Measurements from ENCODE around the gene PTPRE. TPM values are rescaled to one million over a fixed set of nuclear protein-coding genes. Genes with fewer than 3 reads are reported as not detected.

The PTPRE gene
- total and polyA plus RNA-seq, 2 experiments from 2014 or later: 4.2 to 8.8 TPM

- H3K36me3 ChIP-seq: no peaks in the 10 kb centered on the region
- no peak overlapping the region for H3K27ac ChIP-seq
- no peak for DNase-seq (ENCODE audit: low read depth in 1 of 2, low spot score in 1 of 2)
These were observed 177.5 kb downstream of the PTPRE start for GRCh38 chr10:128084364-128084763.

DNA sequence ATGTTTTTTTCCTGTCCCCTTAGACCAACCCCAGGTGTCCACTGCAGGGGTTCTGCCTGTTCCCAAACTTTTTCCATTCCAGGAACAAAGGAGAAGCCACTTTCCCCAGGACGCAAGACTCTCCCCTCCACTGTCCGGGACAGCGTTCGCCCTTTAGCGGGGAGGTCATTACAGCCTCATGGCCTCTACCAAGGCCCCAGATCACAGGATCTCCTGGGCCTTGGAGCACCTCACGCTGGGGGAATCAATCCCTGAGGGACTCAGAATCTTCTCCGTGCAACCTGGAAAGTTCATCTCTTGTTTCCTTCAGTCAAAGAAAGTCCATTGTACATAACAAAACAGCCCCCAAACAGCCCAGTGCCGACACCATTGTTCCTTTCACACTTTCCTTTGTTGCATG lies 178.1 kb downstream of the PTPRE start:
- DNase-seq (ENCODE audit: low read depth in 1 of 2, low spot score in 1 of 2): no peak
- no peak for TF ChIP-seq CTCF (IDR thresholded peaks at IDR 0.05; ENCODE audit: low read depth, low read length)

More at GRCh38 chr10:128084364-128084763, 177.5 kb downstream of the PTPRE start:
- no peak overlapping the region for H3K4me3 ChIP-seq
- no peaks in the 10 kb centered on the region for H3K27me3 ChIP-seq
- H3K4me1 ChIP-seq (ENCODE audit: low read depth): no peaks in the 10 kb centered on the region
- H3K9me3 ChIP-seq (ENCODE audit: low read depth): no peaks in the 10 kb centered on the region
- no peak for TF ChIP-seq CTCF (IDR thresholded peaks at IDR 0.05; ENCODE audit: low read depth, low read length)

DNA sequence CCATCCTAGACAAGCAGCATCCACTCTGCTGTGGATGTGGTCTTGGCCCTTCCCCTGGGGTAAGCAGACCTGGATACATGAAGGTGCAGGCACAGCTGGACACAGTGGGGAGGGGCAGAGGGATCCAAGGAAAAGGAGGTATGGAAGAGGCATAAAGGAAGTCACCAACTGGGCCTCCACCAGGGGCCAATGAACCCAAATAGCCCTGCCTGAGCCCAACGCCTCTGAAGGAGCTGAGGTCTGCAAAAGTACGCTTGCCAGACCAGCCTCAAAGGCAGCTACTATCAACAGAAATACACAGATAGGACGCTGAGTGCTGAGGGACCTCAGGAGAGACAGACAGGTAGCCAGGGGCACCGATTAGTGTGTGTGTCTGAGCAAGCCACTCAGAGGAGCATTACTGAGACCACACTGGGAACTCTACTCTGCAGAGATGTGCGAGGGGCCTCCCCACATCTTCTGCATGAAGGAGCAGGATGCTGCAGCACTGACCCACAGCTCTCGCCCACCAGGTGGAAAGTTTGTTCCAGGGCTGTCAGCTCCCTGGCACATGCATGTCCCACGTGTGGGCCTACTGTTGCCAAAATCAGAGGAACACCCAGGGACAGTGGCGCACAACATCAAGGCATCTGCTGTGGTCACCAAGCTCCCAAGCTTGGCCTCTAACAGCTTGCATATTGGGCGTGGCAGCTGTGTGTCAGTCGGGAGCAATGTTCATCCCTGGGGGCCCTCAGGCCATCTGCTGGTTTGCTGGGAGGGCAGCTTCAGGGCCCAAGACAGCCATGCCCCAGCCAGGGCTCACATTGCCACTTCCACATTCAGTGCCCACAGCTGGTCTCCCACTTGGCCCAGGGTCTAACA lies 179.3 kb downstream of the PTPRE start:
- Histone ChIP-seq H3K27me3 (no peaks in the 10 kb centered on the region), H3K27ac (no peak overlapping the region), H3K4me1 (ENCODE audit: low read depth) (no peaks in the 10 kb centered on the region), H3K4me3 (no peak overlapping the region), H3K36me3 (no peaks in the 10 kb centered on the region), H3K9me3 (ENCODE audit: low read depth) (no peaks in the 10 kb centered on the region)
- TF ChIP-seq CTCF (IDR thresholded peaks at IDR 0.05; ENCODE audit: low read depth, low read length): no peak
- no peak for DNase-seq (ENCODE audit: low read depth in 1 of 2, low spot score in 1 of 2)

More for the DNA sequence above, 178.1 kb downstream of the PTPRE start:
- no peaks in the 10 kb centered on the region for H3K9me3 ChIP-seq (ENCODE audit: low read depth)
- H3K27ac ChIP-seq: no peak overlapping the region
- H3K4me3 ChIP-seq: no peak overlapping the region
- H3K36me3 ChIP-seq: no peaks in the 10 kb centered on the region
- H3K4me1 ChIP-seq (ENCODE audit: low read depth): no peaks in the 10 kb centered on the region
- H3K27me3 ChIP-seq: no peaks in the 10 kb centered on the region

- H3K4me3 ChIP-seq: no peak overlapping the region
- H3K4me1 ChIP-seq (ENCODE audit: low read depth): no peaks in the 10 kb centered on the region
- H3K36me3 ChIP-seq: no peaks in the 10 kb centered on the region
- H3K27ac ChIP-seq: no peak overlapping the region
- DNase-seq (ENCODE audit: low read depth in 1 of 2, low spot score in 1 of 2): no peak
- no peaks in the 10 kb centered on the region for H3K27me3 ChIP-seq
- H3K9me3 ChIP-seq (ENCODE audit: low read depth): no peaks in the 10 kb centered on the region
- TF ChIP-seq CTCF (IDR thresholded peaks at IDR 0.05; ENCODE audit: low read depth, low read length): no peak
These were observed 180.4 kb downstream of the PTPRE start for GRCh38 chr10:128087146-128087883.

GRCh38 chr10:128087884-128088709 lies 181.2 kb downstream of the PTPRE start:
- no peak for TF ChIP-seq CTCF (IDR thresholded peaks at IDR 0.05; ENCODE audit: low read depth, low read length)
- H3K4me1 ChIP-seq (ENCODE audit: low read depth): no peaks in the 10 kb centered on the region
- no peaks in the 10 kb centered on the region for H3K36me3 ChIP-seq
- H3K27me3 ChIP-seq: no peaks in the 10 kb centered on the region
- H3K27ac ChIP-seq: no peak overlapping the region
- H3K4me3 ChIP-seq: no peak overlapping the region
- no peak for DNase-seq (ENCODE audit: low read depth in 1 of 2, low spot score in 1 of 2)
- H3K9me3 ChIP-seq (ENCODE audit: low read depth): no peaks in the 10 kb centered on the region

Data from cardiac muscle cell (in vitro differentiated cells and primary cell).